SK-N-DZ (cell line): Measurements from ENCODE around the gene NDUFC1.
A peak's percentile ranks its signal among the peaks of the same experiment; 100 is the strongest.

Experiments
- DNase-seq: peaks from one replicate; pipeline ENCODE4 v3.0.0-alpha.2; 2015; ENCODE audit warnings: low spot score
- small RNA-seq, 2 experiments: library from RNA; depleted of rRNA; stranded (forward); fragments of <200 nt; gene quantifications; one replicate each; pipeline ENCODE3, GENCODE V24; 2014

The NDUFC1 gene

DNA sequence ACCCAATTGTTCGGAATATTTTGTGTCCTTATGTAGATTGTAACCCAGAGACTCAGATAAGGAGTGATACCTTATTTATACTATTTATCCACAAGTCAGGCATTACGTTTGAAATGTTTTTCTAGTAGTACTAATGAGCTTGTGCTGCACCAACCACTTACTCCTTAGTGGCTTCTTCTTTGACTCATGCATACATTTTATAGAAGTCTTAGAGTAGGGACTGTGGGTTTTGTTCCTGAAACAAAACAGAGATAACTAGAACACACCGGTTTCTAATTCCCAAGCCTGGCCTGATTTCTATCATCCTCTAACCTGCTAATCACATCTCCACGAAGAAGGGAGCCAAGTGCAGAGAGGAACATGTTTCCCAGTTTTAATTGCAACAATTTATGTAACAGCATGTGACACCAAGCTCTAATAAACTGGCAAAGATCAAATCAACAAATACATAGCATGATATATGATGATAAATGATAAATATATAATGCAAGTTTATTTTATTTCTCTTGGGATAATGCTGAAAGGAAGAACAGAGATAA, 54.5 kb downstream of the NDUFC1 start:
- peak; percentile 43 for DNase-seq

DNA sequence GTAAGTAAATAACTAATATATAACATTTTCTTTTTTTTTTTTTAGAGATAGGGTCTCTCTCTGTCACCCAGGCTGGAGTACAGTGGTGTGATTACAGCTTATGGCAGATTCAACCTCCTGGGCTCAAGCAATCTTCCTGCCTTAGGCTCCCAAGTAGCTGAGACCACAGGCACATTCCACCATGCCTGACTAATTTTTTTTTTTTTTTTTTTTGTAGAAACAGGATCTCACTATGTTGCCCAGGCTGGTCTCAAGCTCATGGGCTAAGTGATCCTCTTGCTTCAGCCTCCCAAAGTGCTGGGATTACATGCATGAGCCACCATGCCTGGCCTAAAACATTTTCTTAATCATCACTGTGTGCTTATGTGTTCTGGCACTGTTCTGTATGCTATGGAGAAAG, 55.0 kb downstream of the NDUFC1 start:
- DNase-seq, result no peak

GRCh38 chr4:139246166-139246565, 56.1 kb downstream of the NDUFC1 start:
- no peak for DNase-seq

DNA sequence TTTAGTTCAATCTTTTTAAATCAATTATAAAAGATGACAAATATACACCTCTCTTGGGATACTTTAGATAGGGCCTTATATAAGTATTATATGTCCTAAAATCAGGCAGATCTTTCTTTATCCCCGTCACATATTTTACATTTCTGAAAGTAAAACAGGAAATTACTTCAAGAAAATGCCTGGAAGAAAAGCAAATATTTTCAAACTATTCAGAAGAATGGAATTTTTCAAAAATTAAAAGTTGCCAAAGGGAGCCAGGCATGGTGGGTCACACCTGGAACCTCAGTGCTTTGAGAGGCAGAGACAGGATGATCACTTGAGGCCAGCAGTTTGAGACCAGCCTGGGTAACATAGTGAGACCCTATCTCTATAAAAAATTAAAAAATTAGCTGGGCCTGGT, 56.7 kb downstream of the NDUFC1 start:
- no peak for DNase-seq

GRCh38 chr4:139243448-139244365, 58.6 kb downstream of the NDUFC1 start:
- no peak for DNase-seq

DNA sequence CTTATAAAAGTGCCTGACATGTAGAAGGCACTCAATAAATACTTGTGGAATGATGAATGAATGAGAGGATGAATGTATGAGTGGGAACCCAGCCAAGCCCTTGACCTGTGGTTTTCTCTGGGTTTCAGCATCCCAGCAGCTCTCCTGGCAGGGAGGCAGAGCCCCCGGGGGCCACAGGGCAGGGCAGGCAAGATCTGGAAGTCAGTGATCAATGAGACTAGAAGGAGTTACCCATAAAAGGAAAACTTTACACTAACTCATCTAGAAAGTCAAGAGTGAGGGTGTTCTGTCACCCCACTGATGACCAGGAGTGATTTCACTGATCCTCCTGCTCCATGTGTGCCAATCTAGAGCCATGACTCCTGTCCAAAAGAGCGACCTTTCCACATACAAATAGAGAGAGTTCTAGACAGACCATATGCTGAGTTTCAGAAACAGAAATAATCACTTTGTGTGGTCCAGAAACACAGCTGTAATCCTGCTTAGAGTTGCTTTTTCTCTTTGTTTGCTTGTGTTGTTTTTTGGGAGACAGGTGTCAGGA, 59.7 kb downstream of the NDUFC1 start:
- DNase-seq, result no peak

DNA sequence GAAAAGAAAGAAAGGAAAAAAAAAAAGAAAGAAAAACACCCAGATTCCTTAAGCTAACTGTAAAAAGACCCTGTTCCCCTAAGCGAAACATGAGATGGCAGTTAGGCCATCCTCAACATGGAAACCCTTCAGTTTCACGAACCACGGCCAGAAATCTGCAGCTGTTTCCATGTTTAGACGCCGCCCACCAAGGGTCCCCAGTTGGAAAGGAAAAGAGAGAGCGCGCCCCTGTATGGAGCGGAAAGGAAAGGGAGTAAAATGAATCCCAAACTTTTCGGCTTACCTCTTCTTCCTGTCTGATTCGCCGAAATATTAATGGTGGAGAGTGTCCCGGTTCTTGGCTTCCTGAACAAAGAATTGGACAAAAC, 60.5 kb downstream of the NDUFC1 start:
- DNase-seq, result no peak

DNA sequence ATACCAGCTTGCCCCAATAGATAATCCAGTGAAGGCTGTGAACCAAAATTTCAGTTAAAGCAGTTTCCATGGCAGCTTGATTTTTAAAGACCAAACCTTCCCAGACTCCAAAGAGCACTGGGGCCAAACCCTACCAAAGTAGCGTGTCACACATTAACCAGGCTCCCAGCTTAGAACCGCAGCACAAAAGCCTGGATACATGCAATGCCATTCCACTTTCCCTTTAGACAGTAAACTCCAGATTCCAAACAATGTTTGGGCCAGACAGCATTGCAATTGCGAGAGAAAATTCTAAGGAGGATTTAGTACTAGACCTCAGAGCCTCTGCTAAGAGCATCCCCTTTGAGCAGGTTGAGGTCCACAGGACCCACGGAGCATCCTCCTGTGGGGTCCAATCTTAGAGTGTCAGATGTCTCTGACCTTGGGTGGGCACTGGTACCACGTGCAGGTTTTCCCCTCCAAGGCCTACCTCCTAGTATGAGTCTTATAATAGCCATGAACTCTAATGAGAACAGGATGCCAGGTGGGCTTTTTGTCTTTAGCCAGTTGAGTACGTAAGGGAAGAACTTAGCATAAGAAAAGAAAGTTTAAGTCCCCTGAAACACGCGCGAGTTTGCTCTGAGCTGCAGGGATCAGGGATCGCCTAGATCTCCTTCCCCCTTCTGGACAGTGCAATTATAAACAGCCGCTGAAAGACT, 61.0 kb downstream of the NDUFC1 start:
- no peak for DNase-seq

Small RNA genes lying within 50 kb of the gene (small RNA-seq; reads per million reads assigned to genes)
- gene RNU6-1074P (0 reads per million in 2 experiments), gene RNU6-1214P (0 reads per million in 2 experiments)
